Right cardiac atrium (tissue), 5 donors: ENCODE data around the gene UBE2L6. TPM values are rescaled to one million over a fixed set of nuclear protein-coding genes. Genes with fewer than 3 reads are reported as not detected.

Experiments
- ATAC-seq, 2 donors: fragments of 200-7000 bp; cut with Tn5 transposase; one replicate each; pipeline versions ENCODE4 v1.8.0 to v1.9.1; 2020; ENCODE audit warnings: moderate library complexity in 2 of 2, mild to moderate bottlenecking in 1 of 2
- DNase-seq, 3 donors: peaks; one replicate each; pipeline ENCODE4 v3.0.0-alpha.2; 2020
- H3K27ac ChIP-seq: one replicate; pipeline ENCODE4 v1.5.1; 2013; ENCODE audit warnings: mild to moderate bottlenecking, low read length, control low read depth, moderate library complexity
- H3K27me3 ChIP-seq: one replicate; pipeline ENCODE4 v1.6.1; 2013; ENCODE audit not compliant: control insufficient read depth, insufficient read depth
- H3K4me1 ChIP-seq: one replicate; pipeline ENCODE4 v1.6.1; 2013; ENCODE audit warnings: low read length; ENCODE audit not compliant: control insufficient read depth, insufficient read depth
- H3K4me3 ChIP-seq: one replicate; pipeline ENCODE4 v1.5.1; 2013; ENCODE audit warnings: low read length, control low read depth
- H3K9me3 ChIP-seq: one replicate; pipeline ENCODE4 v1.6.1; 2013; ENCODE audit warnings: low read length; ENCODE audit not compliant: control insufficient read depth
- WGBS: extraction: QIAGEN DNeasy Blood & Tissue Kit; methylation state at CpG from one replicate; pipeline ENCODE4 v1.1.7; 2013; 5-methylcytosine and 5-hydroxymethylcytosine counted together
- intact Hi-C, 4 donors: fragments of 100-400 bp; cut with DNase I; formaldehyde crosslinking; loops; one replicate each; pipeline versions ENCODE4 v1.11.0 to v1.14.0; 2022 to 2023
- polyA plus RNA-seq: library from polyadenylated mRNA; stranded (reverse); fragments of 200-250 nt; gene quantifications from one replicate; pipeline ENCODE4 v1.2.3, GENCODE V29; 2013
- total RNA-seq, 4 donors: library from RNA; stranded (reverse); fragmentation: NEBNext Ultra II Directional; extraction: Animal tissue kit (Norgen Biotek cat#: 25700); gene quantifications; one replicate each; pipeline ENCODE4 v1.2.1, GENCODE V29; 2021
- donor health status: healthy with polysubstance abuse.
- donor health status: DM: no; HTN: yes; CAD: no.
- donor health status: DM: no; HTN: no; CAD: no.
- donor health status: DM: no; HTN: yes; CAD: no; lungs with severe emphysema.
- donor health status: DM: yes; HTN: yes; CAD: no.

The UBE2L6 gene
- total and polyA plus RNA-seq, 5 donors = 19.8 to 28.8 (median 23.8) TPM

GRCh38 chr11:57511741-57512430, 55.6 kb downstream of the UBE2L6 start:
- intact Hi-C loops = no loop called here
- 91% methylated on average over 6 of the region's 6 CpGs for WGBS
- ATAC-seq (no peak), DNase-seq (no peak)
- H3K27me3 ChIP-seq = no peaks in the 10 kb centered on the region
- no peak overlapping the region for H3K4me3 ChIP-seq
- no peaks in the 10 kb centered on the region for H3K4me1 ChIP-seq
- H3K9me3 ChIP-seq = no peaks in the 10 kb centered on the region
- no peak overlapping the region for H3K27ac ChIP-seq

- no peak for DNase-seq
- no peaks in the 10 kb centered on the region for H3K4me1 ChIP-seq
- intact Hi-C loops = no loop called here
- no peak for ATAC-seq
- H3K27ac ChIP-seq = no peak overlapping the region
- H3K27me3 ChIP-seq = no peaks in the 10 kb centered on the region
- H3K9me3 ChIP-seq = no peaks in the 10 kb centered on the region
- no peak overlapping the region for H3K4me3 ChIP-seq
- 91% methylated on average over 7 of the region's 7 CpGs for WGBS
Measured at GRCh38 chr11:57508341-57509170, 58.9 kb downstream of the UBE2L6 start.

DNA sequence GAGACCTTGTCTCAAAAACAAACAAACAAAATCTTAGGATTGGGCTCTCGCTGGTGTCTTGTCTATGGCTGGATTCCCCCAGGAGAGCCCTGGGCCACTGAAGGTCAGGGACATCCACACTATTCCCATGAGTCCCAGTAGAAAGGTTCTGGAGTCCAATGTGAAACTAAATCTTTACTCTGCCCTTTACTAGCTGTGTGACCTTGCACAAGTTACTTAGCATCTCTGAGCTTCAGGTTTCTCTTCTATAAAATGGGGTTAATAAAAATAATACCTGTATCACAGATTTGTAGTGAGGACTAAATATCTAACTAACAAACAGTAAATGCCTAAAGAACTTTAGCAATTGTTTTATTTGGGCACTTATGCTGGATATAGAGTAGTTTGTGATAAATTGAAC, 61.0 kb downstream of the UBE2L6 start:
- no peak for DNase-seq
- Histone ChIP-seq H3K9me3 (no peaks in the 10 kb centered on the region), H3K27ac (no peak overlapping the region), H3K4me1 (peaks cover 4% of the 10 kb centered on the region), H3K27me3 (no peaks in the 10 kb centered on the region), H3K4me3 (no peak overlapping the region)
- intact Hi-C loops = no loop called here
- WGBS = 93% methylated on average over 1 of the region's 1 CpG
- no peak for ATAC-seq

DNA sequence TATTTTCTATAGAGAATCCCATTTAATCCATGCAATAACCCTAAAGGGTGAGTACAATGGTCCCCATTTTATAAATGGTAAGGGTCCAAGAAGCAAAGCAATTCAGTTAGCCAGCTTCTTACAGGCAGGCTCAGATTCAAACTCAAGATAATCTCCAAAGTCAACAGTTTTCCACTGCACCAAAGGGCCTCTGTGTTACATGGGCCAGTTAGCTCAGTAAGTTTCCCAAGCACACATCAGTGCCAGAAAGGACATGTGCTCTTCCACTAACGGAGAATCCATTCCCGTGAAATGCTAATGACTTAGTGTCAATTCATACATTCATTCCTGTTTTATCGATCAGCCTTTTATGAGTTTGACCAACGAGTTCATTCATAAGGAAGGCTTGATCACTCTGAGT, 63.0 kb downstream of the UBE2L6 start:
- 72% methylated on average over 4 of the region's 4 CpGs for whole genome bisulfite sequencing
- ATAC-seq (no peak), DNase-seq (no peak)
- Histone ChIP-seq H3K27me3 (no peaks in the 10 kb centered on the region), H3K4me3 (no peak overlapping the region), H3K9me3 (no peaks in the 10 kb centered on the region), H3K27ac (no peak overlapping the region), H3K4me1 (peaks cover 12% of the 10 kb centered on the region)
- intact Hi-C loops = no loop called here

DNA sequence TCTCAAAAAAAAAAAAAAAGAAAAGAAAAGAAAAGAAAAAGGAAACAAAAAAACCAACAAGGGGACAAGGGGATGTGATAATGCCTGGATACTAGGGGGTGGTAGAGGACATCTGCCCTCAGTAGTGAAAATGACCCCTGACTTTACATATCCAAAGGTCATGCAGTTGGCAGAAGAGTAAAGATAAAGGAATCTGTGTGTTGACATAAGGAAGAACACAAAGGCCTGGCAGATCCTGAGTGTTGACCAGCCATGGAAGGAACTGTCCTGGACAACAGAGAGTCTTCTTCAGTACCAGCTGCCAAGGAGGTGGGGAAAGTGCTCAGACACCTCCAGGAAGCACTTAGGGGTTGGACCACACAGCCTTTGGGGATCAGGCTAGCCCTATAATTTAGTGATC, 64.6 kb downstream of the UBE2L6 start:
- Histone ChIP-seq H3K27ac (no peak overlapping the region), H3K4me1 (peaks cover 17% of the 10 kb centered on the region), H3K4me3 (no peak overlapping the region), H3K9me3 (no peaks in the 10 kb centered on the region), H3K27me3 (no peaks in the 10 kb centered on the region)
- intact Hi-C loops = no loop called here
- DNase-seq (no peak), ATAC-seq (no peak)

DNA sequence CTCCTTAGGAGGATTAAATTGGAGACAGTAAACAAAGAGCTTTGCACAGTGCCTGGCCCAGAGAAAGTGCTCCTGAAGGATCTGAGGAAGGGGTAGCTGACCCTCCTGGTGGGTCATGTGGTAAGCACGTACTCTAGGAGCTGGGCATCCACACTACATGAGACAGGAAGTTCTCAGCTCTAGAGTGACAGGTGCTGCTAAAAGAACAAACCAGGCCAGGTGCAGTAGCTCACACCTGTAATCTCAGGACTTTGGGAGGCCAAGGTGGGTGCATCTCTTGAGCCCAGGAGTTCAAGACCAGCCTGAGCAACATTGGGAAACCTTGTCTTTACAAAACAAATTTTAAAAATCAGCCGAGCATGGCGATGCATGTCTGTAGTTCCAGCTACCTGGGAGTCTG, 65.1 kb downstream of the UBE2L6 start:
- WGBS = 98% methylated on average over 3 of the region's 3 CpGs
- peaks cover 17% of the 10 kb centered on the region for H3K4me1 ChIP-seq
- H3K27me3 ChIP-seq = no peaks in the 10 kb centered on the region
- H3K27ac ChIP-seq = peak overlapping the region; percentile 60
- DNase-seq (no peak), ATAC-seq (no peak)
- no peak overlapping the region for H3K4me3 ChIP-seq
- H3K9me3 ChIP-seq = no peaks in the 10 kb centered on the region
- intact Hi-C loops = no loop called here

DNA sequence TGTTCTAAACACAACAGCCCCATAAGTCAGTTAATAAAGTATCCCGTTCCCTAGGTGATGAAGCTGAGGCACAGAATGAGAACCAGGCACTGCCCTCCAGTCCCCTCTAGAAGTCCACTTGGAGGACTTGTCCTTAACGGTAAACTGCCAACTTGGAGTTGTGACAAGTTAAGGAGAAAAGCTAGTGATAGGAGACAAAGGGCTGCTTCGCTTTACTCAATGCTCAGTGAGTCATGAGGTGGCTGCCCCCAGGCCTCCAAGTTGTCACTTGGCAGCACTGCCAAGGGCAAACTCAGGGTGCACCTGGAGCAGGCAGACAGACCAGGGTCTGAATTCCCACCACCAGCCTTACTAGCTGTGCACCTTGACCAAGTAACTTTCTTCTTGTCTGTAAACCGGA, 65.5 kb downstream of the UBE2L6 start:
- peak overlapping the region; percentile 60 for H3K27ac ChIP-seq
- H3K4me1 ChIP-seq = peaks cover 17% of the 10 kb centered on the region
- DNase-seq = no peak
- no peaks in the 10 kb centered on the region for H3K27me3 ChIP-seq
- ATAC-seq = no peak
- H3K4me3 ChIP-seq = no peak overlapping the region
- intact Hi-C loops = no loop called here
- no peaks in the 10 kb centered on the region for H3K9me3 ChIP-seq
- WGBS = 55% methylated on average over 4 of the region's 4 CpGs

Other genes starting within 250 kb of the UBE2L6 start
- 10 to 100 TPM; 45.8 to 77.1 (median 55.3) TPM for gene TNKS1BP1, start 242.7 kb downstream of the UBE2L6 start, total RNA-seq
- gene TNKS1BP1, start 242.7 kb downstream of the UBE2L6 start, polyA plus RNA-seq = 52.0 TPM
- 10 to 100 TPM; 43.1 to 46.6 (median 43.4) TPM for gene SSRP1, start 231.8 kb downstream of the UBE2L6 start, total RNA-seq
- gene SSRP1, start 231.8 kb downstream of the UBE2L6 start, polyA plus RNA-seq = 35.0 TPM
- gene P2RX3, start 229.3 kb downstream of the UBE2L6 start, total RNA-seq = not detected
- 0.20 TPM for gene P2RX3, start 229.3 kb downstream of the UBE2L6 start, polyA plus RNA-seq
- gene PRG3, start 186.5 kb downstream of the UBE2L6 start, total RNA-seq = not detected
- not detected for gene PRG3, start 186.5 kb downstream of the UBE2L6 start, polyA plus RNA-seq
- under 1 TPM in 1 of 4 donors, not detected in 3; 0.23 TPM for gene PRG2, start 177.0 kb downstream of the UBE2L6 start, total RNA-seq
- 0.16 TPM for gene PRG2, start 177.0 kb downstream of the UBE2L6 start, polyA plus RNA-seq
- gene SLC43A3, start 140.6 kb downstream of the UBE2L6 start, total RNA-seq = 10 to 100 TPM; 24.1 to 37.0 (median 30.7) TPM
- gene SLC43A3, start 140.6 kb downstream of the UBE2L6 start, polyA plus RNA-seq = 20.7 TPM
- 1 to 10 TPM in 1 of 4 donors, under 1 TPM in 3; 0.65 to 1.4 (median 0.79) TPM for gene RTN4RL2, start 107.1 kb downstream of the UBE2L6 start, total RNA-seq
- 0.97 TPM for gene RTN4RL2, start 107.1 kb downstream of the UBE2L6 start, polyA plus RNA-seq
- 1 to 10 TPM; 3.4 to 10.0 (median 8.8) TPM for gene SLC43A1, start 52.0 kb downstream of the UBE2L6 start, total RNA-seq
- 8.4 TPM for gene SLC43A1, start 52.0 kb downstream of the UBE2L6 start, polyA plus RNA-seq
- 10 to 100 TPM; 40.6 to 68.8 (median 50.2) TPM for gene TIMM10, start 36.9 kb downstream of the UBE2L6 start, total RNA-seq
- 59.2 TPM for gene TIMM10, start 36.9 kb downstream of the UBE2L6 start, polyA plus RNA-seq
- gene SMTNL1, start 30.1 kb downstream of the UBE2L6 start, total RNA-seq = not detected
- not detected for gene SMTNL1, start 30.1 kb downstream of the UBE2L6 start, polyA plus RNA-seq
- 100 to 1,000 TPM; 181 to 294 (median 203) TPM for gene SERPING1, start 30.0 kb upstream of the UBE2L6 start, total RNA-seq
- 268 TPM for gene SERPING1, start 30.0 kb upstream of the UBE2L6 start, polyA plus RNA-seq
- 1 to 10 TPM in 1 of 4 donors, under 1 TPM in 3; 0.33 to 1.1 (median 0.62) TPM for gene YPEL4, start 82.2 kb upstream of the UBE2L6 start, total RNA-seq
- gene YPEL4, start 82.2 kb upstream of the UBE2L6 start, polyA plus RNA-seq = 1.5 TPM
- gene CLP1, start 90.1 kb upstream of the UBE2L6 start, total RNA-seq = 1 to 10 TPM; 6.3 to 8.2 (median 7.2) TPM
- 4.6 TPM for gene CLP1, start 90.1 kb upstream of the UBE2L6 start, polyA plus RNA-seq
- 10 to 100 TPM; 38.9 to 60.4 (median 54.3) TPM for gene ZDHHC5, start 100.4 kb upstream of the UBE2L6 start, total RNA-seq
- 27.0 TPM for gene ZDHHC5, start 100.4 kb upstream of the UBE2L6 start, polyA plus RNA-seq
- 10 to 100 TPM in 2 of 4 donors, 1 to 10 TPM in 2; 8.4 to 10.5 (median 9.5) TPM for gene MED19, start 144.5 kb upstream of the UBE2L6 start, total RNA-seq
- 9.8 TPM for gene MED19, start 144.5 kb upstream of the UBE2L6 start, polyA plus RNA-seq
- gene TMX2, start 144.9 kb upstream of the UBE2L6 start, total RNA-seq = 10 to 100 TPM; 57.4 to 78.1 (median 70.8) TPM
- 73.2 TPM for gene TMX2, start 144.9 kb upstream of the UBE2L6 start, polyA plus RNA-seq
- gene SELENOH, start 173.8 kb upstream of the UBE2L6 start, total RNA-seq = 100 to 1,000 TPM in 2 of 4 donors, 10 to 100 TPM in 2; 91.3 to 110 (median 99.1) TPM
- 163 TPM for gene SELENOH, start 173.8 kb upstream of the UBE2L6 start, polyA plus RNA-seq
- gene BTBD18, start 184.1 kb upstream of the UBE2L6 start, total RNA-seq = not detected
- gene BTBD18, start 184.1 kb upstream of the UBE2L6 start, polyA plus RNA-seq = 0.02 TPM
- 10 to 100 TPM; 66.6 to 98.6 (median 77.5) TPM for gene CTNND1, start 194.1 kb upstream of the UBE2L6 start, total RNA-seq
- gene CTNND1, start 194.1 kb upstream of the UBE2L6 start, polyA plus RNA-seq = 32.2 TPM